Spinal cord (tissue), 10 donors: ENCODE data around the gene FAM83B. TPM values are rescaled to one million over a fixed set of nuclear protein-coding genes. Genes with fewer than 3 reads are reported as not detected.
"Not testable (repeated sequence)": the region's sequence is repeated elsewhere in the genome, so short reads cannot be mapped to it uniquely, and the experiment has no call there.

ENCODE experiments used
- DNase-seq, 6 donors: peaks; one replicate each; pipeline versions ENCODE4 v3.0.0 to v3.0.0-alpha.2; 2013 to 2015; ENCODE audit warnings: low spot score in 6 of 6, low read depth in 4 of 6
- H3K27ac ChIP-seq: one replicate; pipeline ENCODE4 v1.5.1; 2013; ENCODE audit warnings: low read depth, low read length, control low read depth
- H3K27me3 ChIP-seq: one replicate; pipeline ENCODE4 v1.6.1; 2013; ENCODE audit warnings: low read length; ENCODE audit not compliant: control insufficient read depth, insufficient read depth
- H3K36me3 ChIP-seq: one replicate; pipeline ENCODE4 v1.6.1; 2013; ENCODE audit warnings: low read length; ENCODE audit not compliant: control insufficient read depth, insufficient read depth
- H3K4me1 ChIP-seq: one replicate; pipeline ENCODE4 v1.6.1; 2013; ENCODE audit warnings: low read length; ENCODE audit not compliant: control insufficient read depth, insufficient read depth
- H3K4me3 ChIP-seq: one replicate; pipeline ENCODE4 v1.5.1; 2013; ENCODE audit warnings: low read depth, low read length, control low read depth
- H3K9me3 ChIP-seq: one replicate; pipeline ENCODE4 v1.6.1; 2013; ENCODE audit warnings: low read length; ENCODE audit not compliant: control insufficient read depth, insufficient read depth
- WGBS: methylation state at CpG from one replicate; pipeline ENCODE4 v1.1.5; 2013; ENCODE audit warnings: missing lambda C conversion rate; ENCODE audit not compliant: insufficient coverage; 5-methylcytosine and 5-hydroxymethylcytosine counted together
- long read RNA-seq, 4 donors: transcript quantifications; one replicate each; lab custom pipeline, GENCODE V29; 2026
- polyA plus RNA-seq, 2 donors: library from polyadenylated mRNA; unstranded; fragments of 120-200 nt; gene quantifications; one replicate each; pipeline ENCODE4 v1.2.1, GENCODE V29; 2013; ENCODE audit not compliant: insufficient read length in 2 of 2
- total RNA-seq, 2 donors: library from RNA; depleted of rRNA in 1 of 2; stranded (reverse); fragments of 120-200 nt in 1 of 2; fragments of >200 nt in 1 of 2; gene quantifications; one replicate each; pipeline versions ENCODE4 v1.2.3 to v1.2.4, GENCODE V29; 2013 to 2014
- donor health status: healthy.

The FAM83B gene, protein sequence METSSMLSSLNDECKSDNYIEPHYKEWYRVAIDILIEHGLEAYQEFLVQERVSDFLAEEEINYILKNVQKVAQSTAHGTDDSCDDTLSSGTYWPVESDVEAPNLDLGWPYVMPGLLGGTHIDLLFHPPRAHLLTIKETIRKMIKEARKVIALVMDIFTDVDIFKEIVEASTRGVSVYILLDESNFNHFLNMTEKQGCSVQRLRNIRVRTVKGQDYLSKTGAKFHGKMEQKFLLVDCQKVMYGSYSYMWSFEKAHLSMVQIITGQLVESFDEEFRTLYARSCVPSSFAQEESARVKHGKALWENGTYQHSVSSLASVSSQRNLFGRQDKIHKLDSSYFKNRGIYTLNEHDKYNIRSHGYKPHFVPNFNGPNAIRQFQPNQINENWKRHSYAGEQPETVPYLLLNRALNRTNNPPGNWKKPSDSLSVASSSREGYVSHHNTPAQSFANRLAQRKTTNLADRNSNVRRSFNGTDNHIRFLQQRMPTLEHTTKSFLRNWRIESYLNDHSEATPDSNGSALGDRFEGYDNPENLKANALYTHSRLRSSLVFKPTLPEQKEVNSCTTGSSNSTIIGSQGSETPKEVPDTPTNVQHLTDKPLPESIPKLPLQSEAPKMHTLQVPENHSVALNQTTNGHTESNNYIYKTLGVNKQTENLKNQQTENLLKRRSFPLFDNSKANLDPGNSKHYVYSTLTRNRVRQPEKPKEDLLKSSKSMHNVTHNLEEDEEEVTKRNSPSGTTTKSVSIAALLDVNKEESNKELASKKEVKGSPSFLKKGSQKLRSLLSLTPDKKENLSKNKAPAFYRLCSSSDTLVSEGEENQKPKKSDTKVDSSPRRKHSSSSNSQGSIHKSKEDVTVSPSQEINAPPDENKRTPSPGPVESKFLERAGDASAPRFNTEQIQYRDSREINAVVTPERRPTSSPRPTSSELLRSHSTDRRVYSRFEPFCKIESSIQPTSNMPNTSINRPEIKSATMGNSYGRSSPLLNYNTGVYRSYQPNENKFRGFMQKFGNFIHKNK
- under 1 TPM; 0.17 to 0.30 TPM for total RNA-seq
- under 1 TPM in 1 of 2 donors, not detected in 1; 0.06 TPM for polyA plus RNA-seq
- long read RNA-seq, donor 1 = 0 reads
- long read RNA-seq, donor 2 = 0 reads
- long read RNA-seq, donor 3 = 0 reads
- long read RNA-seq, donor 4, partial matches to known transcripts = 0 of 1 reads
- long read RNA-seq, donor 4, other reads (novel, unspliced or antisense) = 0 of 1 reads

GRCh38 chr6:54846243-54846856, at the start of gene FAM83B:
Gene FAM83B, plus strand, starts transcription at chr6:54846771. Its CDS starts 23,476 bp downstream, at chr6:54870247.
- no peaks in the 10 kb centered on the region for H3K36me3 ChIP-seq
- H3K9me3 ChIP-seq = no peaks in the 10 kb centered on the region
- DNase-seq = peak in 2 of 6 donors; percentile 20 to 26
- WGBS = 2% methylated on average over 50 of the region's 50 CpGs
- H3K27me3 ChIP-seq = peaks cover 23% of the 10 kb centered on the region
- peak within 1 kb of the TSS; percentile 7 for H3K4me3 ChIP-seq
- H3K27ac ChIP-seq = no peak within 1 kb of the TSS
- H3K4me1 ChIP-seq = peaks cover 14% of the 10 kb centered on the region

DNA sequence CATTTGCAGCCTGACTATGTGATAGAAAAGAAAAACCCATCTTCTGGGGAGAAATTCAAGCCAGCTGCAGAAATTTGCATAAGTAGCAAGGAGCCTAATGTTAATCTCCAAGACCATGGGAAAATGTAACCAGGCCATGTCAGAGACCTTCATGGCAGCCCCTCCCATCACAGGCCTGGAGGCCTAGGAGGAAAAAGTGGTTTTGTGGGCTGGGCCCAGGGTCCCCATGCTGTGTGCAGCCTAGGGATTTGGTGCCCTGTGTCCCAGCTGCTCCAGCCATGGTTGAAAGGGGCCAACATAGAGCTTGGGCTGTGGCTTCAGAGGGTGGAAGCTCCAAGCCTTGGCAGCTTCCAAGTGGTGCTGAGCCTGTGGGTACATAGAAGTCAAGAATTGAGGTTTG, 49.7 kb upstream of the FAM83B start:
- H3K36me3 ChIP-seq, H3K27me3 ChIP-seq, H3K4me3 ChIP-seq, H3K4me1 ChIP-seq, H3K9me3 ChIP-seq, DNase-seq, H3K27ac ChIP-seq: not testable (repeated sequence)

- H3K4me1 ChIP-seq = no peaks in the 10 kb centered on the region
- no peaks in the 10 kb centered on the region for H3K9me3 ChIP-seq
- H3K27me3 ChIP-seq = no peaks in the 10 kb centered on the region
- WGBS = no CpG with 5 or more reads among the region's 4 CpGs
- no peaks in the 10 kb centered on the region for H3K36me3 ChIP-seq
- no peak overlapping the region for H3K27ac ChIP-seq
- no peak for DNase-seq
- no peak overlapping the region for H3K4me3 ChIP-seq
Measured at GRCh38 chr6:54800050-54800600, 46.4 kb upstream of the FAM83B start.

DNA sequence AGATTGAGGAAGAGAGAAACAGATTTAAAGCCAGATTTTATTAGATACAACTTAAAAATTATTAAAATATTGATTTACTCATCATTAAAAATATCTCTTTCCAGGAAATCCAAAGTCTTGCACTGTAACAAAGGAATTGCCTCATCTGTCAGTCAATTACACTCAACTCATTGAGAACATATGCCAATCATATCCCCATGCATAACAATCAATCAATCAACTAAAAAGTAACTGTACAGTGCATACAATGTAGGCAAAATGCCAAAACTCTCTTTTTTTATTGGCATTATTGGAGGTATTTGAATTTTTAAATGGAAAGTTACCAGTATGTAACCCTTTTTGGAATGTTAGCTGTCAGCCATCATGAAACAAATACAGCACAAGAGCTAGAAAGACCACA, 45.3 kb upstream of the FAM83B start:
- no peak overlapping the region for H3K4me3 ChIP-seq
- no peaks in the 10 kb centered on the region for H3K36me3 ChIP-seq
- no peak for DNase-seq
- H3K9me3 ChIP-seq = no peaks in the 10 kb centered on the region
- H3K27ac ChIP-seq = no peak overlapping the region
- no peaks in the 10 kb centered on the region for H3K27me3 ChIP-seq
- no peaks in the 10 kb centered on the region for H3K4me1 ChIP-seq

- Histone ChIP-seq H3K27me3 (no peaks in the 10 kb centered on the region), H3K4me3 (no peak overlapping the region), H3K9me3 (no peaks in the 10 kb centered on the region), H3K4me1 (no peaks in the 10 kb centered on the region), H3K27ac (no peak overlapping the region), H3K36me3 (no peaks in the 10 kb centered on the region)
- DNase-seq = no peak
- no CpG with 5 or more reads among the region's 1 CpG for WGBS
Measured at GRCh38 chr6:54801669-54802068, 44.9 kb upstream of the FAM83B start.

DNA sequence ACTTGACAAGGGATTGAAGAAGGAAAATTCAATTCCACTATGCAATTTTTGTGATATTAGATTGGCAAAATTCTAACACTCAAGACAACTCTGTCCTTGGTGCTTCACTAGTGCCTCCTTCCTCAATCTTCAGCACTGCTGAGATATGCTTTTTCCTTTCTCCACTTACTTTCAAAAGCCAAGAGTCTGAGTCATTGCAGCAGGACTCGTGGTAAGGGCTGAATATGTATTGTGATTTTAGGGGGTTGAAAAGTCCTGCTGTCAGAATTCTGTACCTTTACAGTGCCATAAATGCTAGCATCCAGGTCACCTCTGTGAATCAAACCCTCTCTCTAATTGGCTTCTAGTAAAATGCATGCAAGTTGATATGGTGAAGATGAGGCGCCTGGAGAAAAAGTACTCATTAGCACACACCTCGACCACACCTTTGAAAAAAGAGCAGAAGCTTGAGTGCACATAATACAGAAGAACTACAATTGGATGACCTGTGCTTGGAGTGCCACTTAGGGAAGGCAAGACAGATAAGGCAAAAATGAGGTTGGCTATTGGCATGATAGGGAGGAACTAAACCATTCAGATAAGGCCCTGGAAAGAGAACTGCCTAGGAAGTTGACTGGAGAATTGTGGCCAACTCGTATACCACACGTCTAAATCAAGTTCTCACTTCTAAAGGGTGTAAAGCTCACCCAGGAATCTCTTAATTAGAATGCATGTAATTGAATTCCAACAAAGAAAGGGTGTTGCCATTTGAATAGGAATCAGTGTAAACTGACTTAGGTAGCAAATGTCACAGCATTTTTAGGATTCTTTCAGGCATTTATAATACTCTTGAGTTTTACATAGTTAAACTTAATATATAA, 43.6 kb upstream of the FAM83B start:
- DNase-seq = peak in 1 of 6 donors; percentile 23
- no CpG with 5 or more reads among the region's 5 CpGs for WGBS

GRCh38 chr6:54805077-54805476, 41.5 kb upstream of the FAM83B start:
- DNase-seq = no peak
- no peak overlapping the region for H3K4me3 ChIP-seq
- H3K27ac ChIP-seq = no peak overlapping the region
- no peaks in the 10 kb centered on the region for H3K27me3 ChIP-seq
- H3K9me3 ChIP-seq = no peaks in the 10 kb centered on the region
- no CpG with 5 or more reads among the region's 1 CpG for WGBS
- no peaks in the 10 kb centered on the region for H3K36me3 ChIP-seq
- H3K4me1 ChIP-seq = no peaks in the 10 kb centered on the region

More for the DNA sequence above, 43.6 kb upstream of the FAM83B start:
- no peak overlapping the region for H3K4me3 ChIP-seq
- no peak overlapping the region for H3K27ac ChIP-seq
- no peaks in the 10 kb centered on the region for H3K27me3 ChIP-seq
- H3K36me3 ChIP-seq = no peaks in the 10 kb centered on the region
- H3K4me1 ChIP-seq = no peaks in the 10 kb centered on the region
- H3K9me3 ChIP-seq = no peaks in the 10 kb centered on the region

GRCh38 chr6:54810147-54810546, 36.4 kb upstream of the FAM83B start:
- Histone ChIP-seq H3K9me3 (no peaks in the 10 kb centered on the region), H3K4me1 (no peaks in the 10 kb centered on the region), H3K36me3 (no peaks in the 10 kb centered on the region), H3K27ac (no peak overlapping the region), H3K4me3 (no peak overlapping the region), H3K27me3 (no peaks in the 10 kb centered on the region)
- peak in 1 of 6 donors; percentile 10 for DNase-seq
